Thoracic aorta (tissue), 2 donors: ENCODE measurements around the gene CRTC1. TPM values are rescaled to one million over a fixed set of nuclear protein-coding genes. Genes with fewer than 3 reads are reported as not detected.

Source experiments
- ATAC-seq: fragments of 150-250 bp; one replicate; pipeline ENCODE4 v1.8.0; 2017; ENCODE audit warnings: low read depth; ENCODE audit not compliant: insufficient number of reproducible peaks, low FRiP score
- DNase-seq: peaks from one replicate; pipeline ENCODE4 v3.0.0-alpha.2; 2020; ENCODE audit warnings: low spot score
- H3K27ac ChIP-seq, 2 donors: fragments of 200-600 bp; sonication (generic); 1 replicate in 1 of 2; 2 replicates in 1 of 2; pipeline ENCODE4 v1.5.1; 2016; ENCODE audit warnings: mild to moderate bottlenecking in 2 of 2, moderate library complexity in 2 of 2
- H3K27me3 ChIP-seq: fragments of 200-600 bp; sonication (generic); replicated peaks from 2 replicates; pipeline ENCODE4 v1.6.0; 2016; ENCODE audit warnings: mild to moderate bottlenecking; ENCODE audit not compliant: insufficient read depth
- H3K36me3 ChIP-seq: fragments of 200-600 bp; sonication (generic); one replicate; pipeline ENCODE4 v1.5.1; 2016
- H3K4me1 ChIP-seq, 2 donors: fragments of 200-600 bp; sonication (generic); 1 replicate in 1 of 2; 2 replicates in 1 of 2; pipeline versions ENCODE4 v1.5.1 to v1.6.0; 2016; ENCODE audit warnings: low read depth in 2 of 2, mild to moderate bottlenecking in 1 of 2; ENCODE audit not compliant: control insufficient read depth in 1 of 2
- H3K4me3 ChIP-seq: fragments of 200-600 bp; sonication (generic); 2 replicates; pipeline ENCODE4 v1.5.1; 2016; ENCODE audit warnings: mild to moderate bottlenecking
- H3K9me3 ChIP-seq: fragments of 200-600 bp; sonication (generic); 2 replicates; pipeline ENCODE4 v1.5.1; 2016
- CTCF ChIP-seq: fragments of 200-600 bp; sonication (generic); IDR thresholded peaks from one replicate; pipeline ENCODE4 v1.5.1; 2019; ENCODE audit warnings: antibody characterized with exemption
- total RNA-seq, 2 donors: library from RNA; depleted of rRNA; stranded (reverse); fragments of >200 nt; gene quantifications; one replicate each; pipeline versions ENCODE4 v1.1.0 to v1.2.3, GENCODE V29; 2016

CRTC1 gene
- total RNA-seq, 2 donors from 2014 or later, result 8.7 to 11.2 TPM

- DNase-seq (no peak), ATAC-seq (no peak)
- Histone ChIP-seq H3K27me3 (no peaks in the 10 kb centered on the region), H3K4me1 (no peaks in the 10 kb centered on the region), H3K27ac (no peak overlapping the region), H3K9me3 (no peaks in the 10 kb centered on the region), H3K4me3 (no peak overlapping the region), H3K36me3 (no peaks in the 10 kb centered on the region)
- no peak for TF ChIP-seq CTCF
Observed at GRCh38 chr19:18743784-18744418, 60.4 kb downstream of the CRTC1 start.

GRCh38 chr19:18745012-18745735, 61.7 kb downstream of the CRTC1 start:
- no peak overlapping the region for H3K4me3 ChIP-seq
- H3K36me3 ChIP-seq, result peaks cover 6% of the 10 kb centered on the region
- no peak for ATAC-seq
- no peaks in the 10 kb centered on the region for H3K4me1 ChIP-seq
- no peaks in the 10 kb centered on the region for H3K27me3 ChIP-seq
- H3K9me3 ChIP-seq, result no peaks in the 10 kb centered on the region
- DNase-seq, result no peak
- H3K27ac ChIP-seq, result no peak overlapping the region
- no peak for TF ChIP-seq CTCF

- no peak for TF ChIP-seq CTCF
Observed at GRCh38 chr19:18745931-18746330, 62.5 kb downstream of the CRTC1 start.

GRCh38 chr19:18746401-18747325, 63.2 kb downstream of the CRTC1 start:
- H3K36me3 ChIP-seq, result peaks cover 6% of the 10 kb centered on the region
- no peak for TF ChIP-seq CTCF
- no peaks in the 10 kb centered on the region for H3K9me3 ChIP-seq
- H3K27ac ChIP-seq, result no peak overlapping the region
- H3K27me3 ChIP-seq, result no peaks in the 10 kb centered on the region
- DNase-seq (no peak), ATAC-seq (no peak)
- H3K4me1 ChIP-seq, result no peaks in the 10 kb centered on the region
- H3K4me3 ChIP-seq, result no peak overlapping the region

More at GRCh38 chr19:18745931-18746330, 62.5 kb downstream of the CRTC1 start:
- no peak overlapping the region for H3K4me3 ChIP-seq
- no peak for ATAC-seq
- no peaks in the 10 kb centered on the region for H3K4me1 ChIP-seq
- H3K9me3 ChIP-seq, result no peaks in the 10 kb centered on the region
- DNase-seq, result no peak
- no peaks in the 10 kb centered on the region for H3K27me3 ChIP-seq
- peaks cover 6% of the 10 kb centered on the region for H3K36me3 ChIP-seq
- no peak overlapping the region for H3K27ac ChIP-seq
